Measurements from ENCODE around the gene GALM. TPM values are rescaled to one million over a fixed set of nuclear protein-coding genes. Genes with fewer than 3 reads are reported as not detected.

The GALM gene
- total RNA-seq (17.9 TPM), polyA plus RNA-seq (ENCODE audit: insufficient read depth, low read depth, low replicate concordance) (79.9 TPM)
- long read RNA-seq, donor 1, transcript GALM-201 (7 exons, 2,484 nt), result major isoform, 8 of 8 reads
- long read RNA-seq, donor 1, partial matches to known transcripts, result 0 of 8 reads
- long read RNA-seq, donor 1, other reads (novel, unspliced or antisense), result 0 of 8 reads
- long read RNA-seq, donor 2, transcript GALM-201 (7 exons, 2,484 nt), result major isoform, 10 of 10 reads
- long read RNA-seq, donor 2, partial matches to known transcripts, result 0 of 10 reads
- long read RNA-seq, donor 2, other reads (novel, unspliced or antisense), result 0 of 10 reads
- long read RNA-seq, donor 3, transcript GALM-201 (7 exons, 2,484 nt), result major isoform, 14 of 29 reads
- long read RNA-seq, donor 3, partial matches to known transcripts, result 15 of 29 reads
- long read RNA-seq, donor 3, other reads (novel, unspliced or antisense), result 0 of 29 reads
- long read RNA-seq, donor 4, transcript GALM-201 (7 exons, 2,484 nt), result major isoform, 20 of 20 reads
- long read RNA-seq, donor 4, partial matches to known transcripts, result 0 of 20 reads
- long read RNA-seq, donor 4, other reads (novel, unspliced or antisense), result 0 of 20 reads
- long read RNA-seq, donor 5, partial matches to known transcripts, result 0 of 2 reads
- long read RNA-seq, donor 5, other reads (novel, unspliced or antisense), result 0 of 2 reads
- long read RNA-seq, donor 6, transcript GALM-201 (7 exons, 2,484 nt), result major isoform, 8 of 8 reads
- long read RNA-seq, donor 6, partial matches to known transcripts, result 0 of 8 reads
- long read RNA-seq, donor 6, other reads (novel, unspliced or antisense), result 0 of 8 reads
- long read RNA-seq, donor 7, transcript GALM-201 (7 exons, 2,484 nt), result major isoform, 19 of 23 reads
- long read RNA-seq, donor 7, partial matches to known transcripts, result 2 of 23 reads
- long read RNA-seq, donor 7, other reads (novel, unspliced or antisense), result 2 of 23 reads
- long read RNA-seq, donor 8, transcript GALM-201 (7 exons, 2,484 nt), result major isoform, 6 of 6 reads
- long read RNA-seq, donor 8, partial matches to known transcripts, result 0 of 6 reads
- long read RNA-seq, donor 8, other reads (novel, unspliced or antisense), result 0 of 6 reads
- long read RNA-seq, donor 9, transcript GALM-201 (7 exons, 2,484 nt), result major isoform, 6 of 6 reads
- long read RNA-seq, donor 9, partial matches to known transcripts, result 0 of 6 reads
- long read RNA-seq, donor 9, other reads (novel, unspliced or antisense), result 0 of 6 reads
- long read RNA-seq, donor 10, transcript GALM-201 (7 exons, 2,484 nt), result major isoform, 9 of 9 reads
- long read RNA-seq, donor 10, partial matches to known transcripts, result 0 of 9 reads
- long read RNA-seq, donor 10, other reads (novel, unspliced or antisense), result 0 of 9 reads

GRCh38 chr2:38665854-38666555 is at the start of gene GALM:
Gene GALM (plus strand): TSS chr2:38666114. CDS start chr2:38666162, 48 bp downstream.
- Histone ChIP-seq H3K4me3 (ENCODE audit: low read length in 3 of 3) (peak within 1 kb of the TSS; percentile 77 to 91 (median 79)), H3K27me3 (ENCODE audit: control insufficient read depth, insufficient read depth, low read length) (no peaks in the 10 kb centered on the region), H3K36me3 (ENCODE audit: control insufficient read depth in 2 of 3, insufficient read depth in 3 of 3, low read length in 3 of 3) (no peaks in the 10 kb centered on the region), H3K4me1 (ENCODE audit: control insufficient read depth in 2 of 3, insufficient read depth in 2 of 3, low read depth in 1 of 3, low read length in 3 of 3) (peaks cover 0 to 7% (median 5%) of the 10 kb centered on the region in 3 donors), H3K9me3 (ENCODE audit: control insufficient read depth in 2 of 3, insufficient read depth in 1 of 3, low read length in 3 of 3) (no peaks in the 10 kb centered on the region), H3K9ac (ENCODE audit: low read length in 3 of 3) (peak within 1 kb of the TSS; percentile 59 to 75 (median 63)), H3K27ac (ENCODE audit: low read depth in 2 of 2, low read length in 2 of 2) (peak within 1 kb of the TSS; percentile 85 to 86)
- DNase-seq (peak; percentile 93 to 99 (median 96)), FAIRE-seq (peak; percentile 38)
- peak; percentile 13 for TF ChIP-seq CTCF (IDR thresholded peaks at IDR 0.05; ENCODE audit: borderline replicate concordance, extremely low read depth, insufficient read depth)
- intact Hi-C loops (cut with DNase I), result no loop called here

- FAIRE-seq, result no peak
- TF ChIP-seq CTCF (IDR thresholded peaks at IDR 0.05; ENCODE audit: borderline replicate concordance, extremely low read depth, insufficient read depth), result no peak
- Histone ChIP-seq H3K4me3 (ENCODE audit: low read length in 3 of 3) (no peak overlapping the region), H3K9ac (ENCODE audit: low read length in 3 of 3) (no peak overlapping the region), H3K9me3 (ENCODE audit: control insufficient read depth in 2 of 3, insufficient read depth in 1 of 3, low read length in 3 of 3) (no peaks in the 10 kb centered on the region), H3K4me1 (ENCODE audit: control insufficient read depth in 2 of 3, insufficient read depth in 2 of 3, low read depth in 1 of 3, low read length in 3 of 3) (peaks cover 0 to 2% (median 0%) of the 10 kb centered on the region in 3 donors), H3K27me3 (ENCODE audit: control insufficient read depth, insufficient read depth, low read length) (no peaks in the 10 kb centered on the region), H3K27ac (ENCODE audit: low read depth in 2 of 2, low read length in 2 of 2) (no peak overlapping the region), H3K36me3 (ENCODE audit: control insufficient read depth in 2 of 3, insufficient read depth in 3 of 3, low read length in 3 of 3) (no peaks in the 10 kb centered on the region)
- intact Hi-C loops (cut with DNase I), result no loop called here
- no peak for DNase-seq
These were observed 48.6 kb upstream of the GALM start for GRCh38 chr2:38617301-38617700.
